Fibroblast of lung (primary cell): ENCODE results near the gene CBLC.

ENCODE experiments used
- CTCF ChIP-seq, 2 donors: IDR thresholded peaks in 1 of 2; conservative IDR thresholded peaks in 1 of 2; 1 replicate in 1 of 2; 2 replicates in 1 of 2; pipeline ENCODE4 v1.5.1; 2011 to 2012; ENCODE audit warnings: low read length in 2 of 2, control low read depth in 1 of 2, inconsistent platforms in 1 of 2, low read depth in 1 of 2, mild to moderate bottlenecking in 1 of 2
- EZH2 ChIP-seq: IDR thresholded peaks from 2 replicates; pipeline ENCODE4 v1.5.1; 2012; ENCODE audit warnings: low read length, control low read depth, mild to moderate bottlenecking; ENCODE audit errors: missing control alignments

GRCh38 chr19:44746616-44746945 lies 31.1 kb upstream of the CBLC start:
- TF ChIP-seq CTCF (conservative IDR thresholded peaks at IDR 0.05 in 1 of 2, IDR thresholded peaks at IDR 0.05 in 1 of 2; ENCODE audit: low read depth in 1 of 2, low read length in 2 of 2), result no peak
- no peak for TF ChIP-seq EZH2
